Measurements from ENCODE around the gene CITED2.
"Not testable (repeated sequence)": the region's sequence is repeated elsewhere in the genome, so short reads cannot be mapped to it uniquely, and the experiment has no call there.

Gene CITED2

GRCh38 chr6:139374357-139375225, at the start of gene CITED2:
CITED2 (minus strand) TSS chr6:139374648; CDS start chr6:139373944, 704 bp downstream.
- H3K27ac ChIP-seq, result peak within 1 kb of the TSS; percentile 95
- peak; percentile 69 for DNase-seq (ENCODE audit: low read depth, low spot score)

- no peak for DNase-seq (ENCODE audit: low read depth, low spot score)
- no peak overlapping the region for H3K27ac ChIP-seq
Measured at GRCh38 chr6:139423037-139423703, 48.7 kb upstream of the CITED2 start.

GRCh38 chr6:139422105-139423036, 47.9 kb upstream of the CITED2 start:
- DNase-seq (ENCODE audit: low read depth, low spot score), result no peak

GRCh38 chr6:139418481-139419132, 44.2 kb upstream of the CITED2 start:
- DNase-seq (ENCODE audit: low read depth, low spot score), result no peak
- H3K27ac ChIP-seq, result no peak overlapping the region

More at GRCh38 chr6:139422105-139423036, 47.9 kb upstream of the CITED2 start:
- no peak overlapping the region for H3K27ac ChIP-seq

GRCh38 chr6:139416146-139416545, 41.7 kb upstream of the CITED2 start:
- DNase-seq (ENCODE audit: low read depth, low spot score), result no peak
- no peak overlapping the region for H3K27ac ChIP-seq

GRCh38 chr6:139415365-139415764, 40.9 kb upstream of the CITED2 start:
- no peak for DNase-seq (ENCODE audit: low read depth, low spot score)
- no peak overlapping the region for H3K27ac ChIP-seq

- H3K27ac ChIP-seq; DNase-seq (ENCODE audit: low read depth, low spot score): not testable (repeated sequence)
Measured at GRCh38 chr6:139412103-139412502, 37.7 kb upstream of the CITED2 start.

- peak overlapping the region; percentile 78 for H3K27ac ChIP-seq
- DNase-seq (ENCODE audit: low read depth, low spot score), result peak; percentile 24
Measured at GRCh38 chr6:139409026-139409425, 34.6 kb upstream of the CITED2 start.

GRCh38 chr6:139407718-139408222, 33.3 kb upstream of the CITED2 start:
- peak overlapping the region; percentile 78 for H3K27ac ChIP-seq
- DNase-seq (ENCODE audit: low read depth, low spot score), result peak; percentile 96

GRCh38 chr6:139406577-139407343, 32.3 kb upstream of the CITED2 start:
- DNase-seq (ENCODE audit: low read depth, low spot score), result peak; percentile 44
- peak overlapping the region; percentile 78 for H3K27ac ChIP-seq

- no peak overlapping the region for H3K27ac ChIP-seq
- no peak for DNase-seq (ENCODE audit: low read depth, low spot score)
Measured at GRCh38 chr6:139402876-139403386, 28.5 kb upstream of the CITED2 start.

GRCh38 chr6:139398658-139399057, 24.2 kb upstream of the CITED2 start:
- DNase-seq (ENCODE audit: low read depth, low spot score), result no peak
- no peak overlapping the region for H3K27ac ChIP-seq

- DNase-seq (ENCODE audit: low read depth, low spot score), result no peak
Measured at GRCh38 chr6:139395891-139396301, 21.4 kb upstream of the CITED2 start.

GRCh38 chr6:139395371-139395770, 20.9 kb upstream of the CITED2 start:
- H3K27ac ChIP-seq, result no peak overlapping the region
- DNase-seq (ENCODE audit: low read depth, low spot score), result no peak

More at GRCh38 chr6:139395891-139396301, 21.4 kb upstream of the CITED2 start:
- no peak overlapping the region for H3K27ac ChIP-seq

GRCh38 chr6:139394027-139394649, 19.7 kb upstream of the CITED2 start:
- no peak for DNase-seq (ENCODE audit: low read depth, low spot score)
- H3K27ac ChIP-seq, result no peak overlapping the region

GRCh38 chr6:139392794-139393193, 18.3 kb upstream of the CITED2 start:
- DNase-seq (ENCODE audit: low read depth, low spot score), result no peak
- H3K27ac ChIP-seq, result no peak overlapping the region

GRCh38 chr6:139391709-139392108, 17.3 kb upstream of the CITED2 start:
- H3K27ac ChIP-seq, result no peak overlapping the region

GRCh38 chr6:139390447-139390846, 16.0 kb upstream of the CITED2 start:
- DNase-seq (ENCODE audit: low read depth, low spot score), result no peak
- no peak overlapping the region for H3K27ac ChIP-seq

More at GRCh38 chr6:139391709-139392108, 17.3 kb upstream of the CITED2 start:
- DNase-seq (ENCODE audit: low read depth, low spot score), result no peak
